ENCODE results near the gene NHSL2.
"Not testable (repeated sequence)": the region's sequence is repeated elsewhere in the genome, so short reads cannot be mapped to it uniquely, and the experiment has no call there.

Gene NHSL2

DNA sequence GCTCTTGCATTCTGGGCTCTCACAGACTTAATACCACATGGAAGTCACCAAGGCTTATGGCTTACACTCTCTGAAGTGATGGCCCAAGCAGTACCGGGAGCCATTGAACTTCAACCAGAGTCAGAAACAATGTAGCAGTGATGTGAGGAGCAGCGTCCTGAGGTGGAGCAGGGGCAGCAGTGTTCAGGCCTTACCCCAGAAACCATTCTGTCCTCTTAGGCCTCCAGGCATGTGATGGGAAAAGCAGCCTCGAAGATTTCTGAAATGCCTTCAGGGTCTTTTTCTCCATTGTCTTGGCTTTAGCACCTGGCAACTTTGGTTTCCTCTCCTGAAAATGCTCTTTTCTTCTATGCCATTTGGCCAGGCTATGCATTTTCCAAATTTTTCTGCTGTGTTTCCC, 248.1 kb downstream of the NHSL2 start:
- DNase-seq: no peak

GRCh38 chrX:72159769-72160168, 249.1 kb downstream of the NHSL2 start:
- no peak for DNase-seq

- no peak for DNase-seq
Observed at GRCh38 chrX:72165551-72165950, 254.9 kb downstream of the NHSL2 start.

DNA sequence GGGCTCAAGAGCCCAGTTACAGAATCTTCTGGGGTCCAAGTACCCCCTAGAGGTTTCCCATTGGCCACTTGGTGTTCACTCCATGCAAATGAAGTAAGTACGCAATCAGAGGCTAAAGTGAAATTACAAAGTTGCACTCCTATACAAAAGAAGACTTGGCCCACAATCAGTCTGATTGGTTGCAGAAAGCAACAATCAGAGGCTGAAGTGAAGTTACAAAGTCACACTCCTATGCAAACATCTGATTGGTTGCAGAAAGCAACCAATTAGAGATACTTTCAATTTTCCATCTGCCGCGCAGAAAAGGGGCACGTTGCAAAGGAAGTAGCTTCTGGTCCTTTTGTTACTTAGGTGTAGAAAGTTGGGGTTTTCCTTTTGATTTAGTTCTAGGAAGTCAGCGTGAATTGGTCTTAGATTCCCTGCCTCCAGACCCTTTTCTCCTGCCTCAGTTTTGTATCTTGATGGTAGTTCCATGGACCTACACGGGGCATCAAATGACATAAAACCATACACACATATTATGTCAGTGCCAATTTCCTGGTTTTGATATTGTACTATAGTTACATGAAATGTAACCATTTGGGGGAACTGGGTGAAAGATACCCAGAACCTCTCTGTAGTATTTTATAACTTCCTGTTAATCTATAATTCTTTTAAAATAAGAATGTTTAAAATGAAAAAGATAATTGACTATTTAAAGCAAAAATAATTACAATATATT, 258.5 kb downstream of the NHSL2 start:
- peak in 1 of 58 donors; percentile 0 for DNase-seq

DNA sequence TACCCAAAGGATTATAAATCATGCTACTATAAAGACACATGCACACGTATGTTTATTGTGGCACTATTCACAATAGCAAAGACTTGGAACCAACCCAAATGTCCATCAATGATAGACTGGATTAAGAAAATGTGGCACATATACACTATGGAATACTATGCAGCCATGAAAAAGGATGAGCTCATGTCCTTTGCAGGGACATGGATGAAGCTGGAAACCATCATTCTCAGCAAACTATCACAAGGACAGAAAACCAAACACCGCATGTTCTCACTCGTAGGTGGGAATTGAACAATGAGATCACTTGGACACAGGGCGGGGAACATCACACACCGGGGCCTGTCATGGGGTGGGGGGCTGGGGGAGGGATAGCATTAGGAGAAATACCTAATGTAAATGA, 265.6 kb downstream of the NHSL2 start:
- DNase-seq: not testable (repeated sequence)

- DNase-seq: peak in 17 of 58 donors; percentile 0 to 28 (median 1)
Observed at GRCh38 chrX:72176981-72177380, 266.3 kb downstream of the NHSL2 start.

- no peak for DNase-seq
Observed at GRCh38 chrX:72180539-72180938, 269.9 kb downstream of the NHSL2 start.

DNA sequence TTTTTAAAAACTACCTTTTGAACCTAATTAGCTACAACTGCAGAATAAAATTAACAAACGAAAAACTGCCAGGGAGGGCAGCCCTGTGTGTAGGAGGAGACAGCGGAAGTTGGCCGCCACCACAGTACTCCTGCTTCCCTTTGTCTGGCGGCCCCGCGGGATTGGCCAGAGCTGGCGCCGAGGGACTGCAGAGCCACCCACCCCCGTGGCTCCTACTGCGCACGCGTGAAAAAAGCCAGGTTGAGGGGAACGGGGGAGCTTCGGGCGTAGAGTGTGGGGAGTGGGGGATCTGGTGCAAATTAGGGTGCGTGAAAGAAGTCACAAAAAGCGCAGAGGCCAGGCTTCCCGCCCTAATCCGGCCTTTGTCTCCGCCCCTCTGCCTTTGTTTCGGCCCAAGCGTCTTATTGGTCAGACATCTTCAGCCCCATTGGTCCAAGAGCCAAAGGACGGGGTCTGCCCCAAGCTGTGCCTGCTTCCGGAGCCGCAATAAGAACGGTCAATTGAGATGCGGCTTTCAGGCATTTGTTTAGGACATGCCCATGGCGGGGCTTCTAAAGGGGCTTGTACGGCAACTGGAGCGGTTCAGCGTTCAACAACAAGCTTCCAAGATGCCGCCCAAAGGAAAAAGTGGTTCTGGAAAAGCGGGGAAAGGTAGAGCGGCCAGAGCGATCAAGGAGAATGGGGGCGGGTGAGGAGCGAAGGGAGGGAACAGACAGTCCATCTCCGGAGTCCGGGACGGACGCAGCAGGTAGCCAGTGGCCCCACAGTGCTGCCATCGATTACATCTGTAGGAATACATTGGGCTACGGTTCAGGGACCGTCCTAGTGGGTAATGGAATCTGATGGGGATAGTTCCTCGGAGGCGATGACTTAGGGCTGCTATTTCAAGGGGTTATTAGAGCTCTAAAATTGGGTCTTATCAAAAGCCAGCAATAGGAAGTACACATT, 270.8 kb downstream of the NHSL2 start, which contains the start of gene PIN4:
Gene PIN4 (plus strand): TSS at position 580 of the 948 bp plus-strand sequence. CDS start 29 bp downstream, at position 609.
- peak; percentile 40 to 95 (median 88) for DNase-seq

DNA sequence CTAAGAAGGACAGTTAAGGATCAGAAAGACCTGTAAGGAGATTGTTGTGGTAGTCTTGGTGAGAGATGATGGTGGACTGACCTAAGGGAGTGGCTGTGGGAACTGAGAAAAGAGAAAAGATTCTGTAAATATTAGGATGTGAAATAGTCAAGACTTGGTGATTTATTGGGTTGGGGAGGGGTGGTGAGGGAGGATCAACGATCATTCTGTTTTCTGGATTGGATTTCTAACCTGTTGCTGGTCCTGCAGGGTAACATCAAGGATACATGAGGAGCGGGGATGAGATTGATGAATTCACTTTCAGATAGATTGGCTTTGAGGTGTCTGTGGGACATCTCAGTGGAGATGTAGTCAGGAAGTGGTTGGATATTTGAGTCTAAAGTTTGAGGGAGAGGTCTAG, 272.3 kb downstream of the NHSL2 start:
- no peak for DNase-seq

- DNase-seq: no peak
Observed at GRCh38 chrX:72201836-72202536, 291.3 kb downstream of the NHSL2 start.

Data from anterior cingulate cortex (tissue), 58 donors.